WTC11 (cell line): ENCODE measurements around the gene KRT23. TPM values are rescaled to one million over a fixed set of nuclear protein-coding genes. Genes with fewer than 3 reads are reported as not detected.

Experiments
- ATAC-seq: fragments of 200-7000 bp; cut with Tn5 transposase; 2 replicates; pipeline ENCODE4 v1.10.0; 2021; ENCODE audit warnings: mild to moderate bottlenecking, moderate library complexity
- CTCF ChIA-PET: fragments of 300-600 bp; sonication (Branson Sonifier 250); formaldehyde crosslinking; loops from one replicate; lab custom pipeline; 2021; ENCODE audit warnings: antibody characterized with exemption; lab: Charles Lee
- POLR2A ChIA-PET: fragments of 350-600 bp; sonication (Branson Sonifier 250); formaldehyde crosslinking; loops from one replicate; lab custom pipeline; 2021; ENCODE audit warnings: antibody characterized with exemption; lab: Charles Lee
- DNase-seq: peaks from one replicate; pipeline ENCODE4 v3.0.0; 2021; ENCODE audit warnings: low spot score
- H3K27ac Mint-ChIP-seq: 2 replicates; pipeline ENCODE4 v1.8.0; 2021; ENCODE audit warnings: mixed read lengths
- H3K27me3 Mint-ChIP-seq: 2 replicates; pipeline ENCODE4 v1.8.0; 2021; ENCODE audit warnings: low read depth, mild to moderate bottlenecking, moderate library complexity, mixed read lengths
- H3K36me3 Mint-ChIP-seq: 2 replicates; pipeline ENCODE4 v1.8.0; 2021; ENCODE audit warnings: mixed read lengths
- H3K4me1 Mint-ChIP-seq: 2 replicates; pipeline ENCODE4 v1.8.0; 2022; ENCODE audit warnings: mixed read lengths
- H3K4me3 Mint-ChIP-seq: 2 replicates; pipeline ENCODE4 v1.8.0; 2021; ENCODE audit warnings: mild to moderate bottlenecking, moderate library complexity, mixed read lengths
- H3K9me3 Mint-ChIP-seq: 2 replicates; pipeline ENCODE4 v1.8.0; 2021; ENCODE audit warnings: mixed read lengths
- AFF4 ChIP-seq: sonication (generic); formaldehyde crosslinking; IDR thresholded peaks from 2 replicates; pipeline ENCODE4 v1.8.1; 2023; ENCODE audit warnings: mild to moderate bottlenecking, missing genetic modification reagents, borderline replicate concordance
- ATF2 ChIP-seq: sonication (generic); formaldehyde crosslinking; IDR thresholded peaks from 2 replicates; pipeline ENCODE4 v1.8.1; 2022; ENCODE audit warnings: low read depth, missing genetic modification reagents, borderline replicate concordance
- ATF6 ChIP-seq: sonication (generic); formaldehyde crosslinking; IDR thresholded peaks from 2 replicates; pipeline ENCODE4 v1.8.1; 2023; ENCODE audit warnings: mild to moderate bottlenecking, missing genetic modification reagents
- FOXJ3 ChIP-seq: sonication (generic); formaldehyde crosslinking; IDR thresholded peaks from 2 replicates; pipeline ENCODE4 v1.9.0; 2021; ENCODE audit warnings: missing genetic modification reagents, mild to moderate bottlenecking, borderline replicate concordance
- HMGXB4 ChIP-seq: sonication (generic); formaldehyde crosslinking; IDR thresholded peaks from 2 replicates; pipeline ENCODE4 v1.8.1; 2023; ENCODE audit warnings: mild to moderate bottlenecking, moderate library complexity, missing genetic modification reagents
- NR2C2 ChIP-seq: sonication (generic); formaldehyde crosslinking; IDR thresholded peaks from 2 replicates; pipeline ENCODE4 v1.8.0; 2022; ENCODE audit warnings: mild to moderate bottlenecking, missing genetic modification reagents
- PRDM15 ChIP-seq: sonication (generic); formaldehyde crosslinking; IDR thresholded peaks from 2 replicates; pipeline ENCODE4 v1.8.0; 2022; ENCODE audit warnings: missing genetic modification reagents
- SMAD3 ChIP-seq: sonication (generic); formaldehyde crosslinking; IDR thresholded peaks from 2 replicates; pipeline ENCODE4 v1.8.0; 2022; ENCODE audit warnings: missing genetic modification reagents, mild to moderate bottlenecking, borderline replicate concordance
- ZNF138 ChIP-seq: sonication (generic); formaldehyde crosslinking; conservative IDR thresholded peaks from 2 replicates; pipeline ENCODE4 v1.8.1; 2022; ENCODE audit warnings: mild to moderate bottlenecking, moderate library complexity, missing genetic modification reagents
- ZNF281 ChIP-seq: sonication (generic); formaldehyde crosslinking; IDR thresholded peaks from 2 replicates; pipeline ENCODE4 v1.8.0; 2023; ENCODE audit warnings: mild to moderate bottlenecking, missing genetic modification reagents
- ZNF532 ChIP-seq: fragments of 250-450 bp; sonication (Bioruptor Pico); IDR thresholded peaks from 2 replicates; pipeline ENCODE4 v1.9.0; 2021; ENCODE audit warnings: mild to moderate bottlenecking, borderline replicate concordance
- total RNA-seq: library from RNA; stranded (reverse); gene quantifications from 3 replicates; pipeline ENCODE4 v1.2.3, GENCODE V29; 2021

Gene KRT23
- total RNA-seq, 1 experiment from 2014 or later: not detected

GRCh38 chr17:40951011-40951622 lies 13.7 kb upstream of the KRT23 start (continued):
- no peak for TF ChIP-seq HMGXB4 (CRISPR knock-in tag)
- no peak for TF ChIP-seq ATF6
- no peak for TF ChIP-seq PRDM15 (CRISPR knock-in tag)
- TF ChIP-seq, all 79 proteins: peak for 0

GRCh38 chr17:40950176-40950575 lies 12.7 kb upstream of the KRT23 start:
- no peaks in the 10 kb centered on the region for H3K9me3 Mint-ChIP-seq
- no peak for DNase-seq
- H3K27ac Mint-ChIP-seq: no peak overlapping the region
- 0 out of 2 replicates have a peak, but pooled peaks cover 2% of the 10 kb centered on the region for H3K4me1 Mint-ChIP-seq
- no peak for ATAC-seq
- no peaks in the 10 kb centered on the region for H3K27me3 Mint-ChIP-seq
- H3K4me3 Mint-ChIP-seq: no peak overlapping the region
- ChIA-PET CTCF (interaction anchor here (1.1 kb wide), 1 partner anchor 13 kb away, joined by 4 read pairs; no protein-coding TSS in a partner anchor), POLR2A (no interaction called here)
- H3K36me3 Mint-ChIP-seq: no peaks in the 10 kb centered on the region
- TF ChIP-seq FOXJ3 (CRISPR knock-in tag): no peak
- no peak for TF ChIP-seq ZNF138 (CRISPR knock-in tag)
- TF ChIP-seq ZNF281 (CRISPR knock-in tag): no peak
- no peak for TF ChIP-seq SMAD3
- no peak for TF ChIP-seq ATF6
- TF ChIP-seq ZNF532 (CRISPR knock-in tag): no peak
- TF ChIP-seq NR2C2 (CRISPR knock-in tag): no peak
- no peak for TF ChIP-seq ATF2
- TF ChIP-seq AFF4: no peak
